AG04450 (cell line): ENCODE data around the gene SEZ6L2. TPM values are rescaled to one million over a fixed set of nuclear protein-coding genes. Genes with fewer than 3 reads are reported as not detected.

ENCODE experiments used
- CTCF ChIA-PET: fragments of 300-600, 350-600 bp; formaldehyde crosslinking; extraction: SDS; loops from one replicate; lab custom pipeline; 2022; ENCODE audit warnings: antibody characterized with exemption, inconsistent platforms; lab: Charles Lee
- POLR2A ChIA-PET: fragments of 350-600 bp; formaldehyde crosslinking; extraction: SDS; loops from one replicate; lab custom pipeline; 2021; ENCODE audit warnings: antibody characterized with exemption, inconsistent platforms; lab: Yijun Ruan, JAX
- DNase-seq: peaks from one replicate; pipeline ENCODE4 v3.0.0-alpha.2; 2011; ENCODE audit warnings: low read depth, low spot score
- H3K27ac ChIP-seq: one replicate; pipeline ENCODE4 v1.5.1; 2012; ENCODE audit warnings: low read depth, low read length, control low read depth
- H3K27me3 ChIP-seq: one replicate; pipeline ENCODE4 v1.6.0; 2012; ENCODE audit warnings: low read length; ENCODE audit not compliant: control insufficient read depth, insufficient read depth
- H3K4me3 ChIP-seq: 2 replicates; pipeline ENCODE4 v1.5.1; 2011; ENCODE audit warnings: mild to moderate bottlenecking, low read depth, low read length, control low read depth
- H3K9me3 ChIP-seq: 2 replicates; pipeline ENCODE4 v1.5.1; 2012; ENCODE audit warnings: low read length; ENCODE audit not compliant: control insufficient read depth, insufficient read depth
- CTCF ChIP-seq: IDR thresholded peaks from 2 replicates; pipeline ENCODE4 v1.5.1; 2011; ENCODE audit warnings: low read depth, low read length, control low read depth, inconsistent platforms
- polyA plus RNA-seq: library from polyadenylated mRNA; depleted of rRNA; stranded (reverse); fragments of >200 nt; gene quantifications from 2 replicates; pipeline ENCODE4 v1.2.3, GENCODE V29; 2011

SEZ6L2 gene
- polyA plus RNA-seq, 1 experiment, result 5.0 TPM

GRCh38 chr16:29862884-29863668 is 36.3 kb downstream of the SEZ6L2 start, which contains the start of gene CDIPT:
Gene CDIPT, minus strand, starts transcription at chr16:29863226. Its CDS starts 369 bp downstream, at chr16:29862857.
- ChIA-PET CTCF (interaction anchor here (0.5 to 1.6 kb wide), 3 partner anchors 12 to 132 kb away, joined by 3 read pairs; partner anchors contain the start of gene HIRIP3), POLR2A (interaction anchor here (1.1 to 1.2 kb wide), 2 partner anchors 37 to 110 kb away, joined by 3 to 5 read pairs; partner anchors contain the start of gene TAOK2)
- DNase-seq, result peak; percentile 93
- Histone ChIP-seq H3K27ac (peak within 1 kb of the TSS; percentile 92), H3K27me3 (no peaks in the 10 kb centered on the region), H3K4me3 (peak within 1 kb of the TSS; percentile 93), H3K9me3 (no peaks in the 10 kb centered on the region; the same call in 1 of the 2 replicates)
- peak; percentile 59 for TF ChIP-seq CTCF

- peak; percentile 21; the same call in 1 of the 2 replicates for TF ChIP-seq CTCF
- H3K27me3 ChIP-seq, result no peaks in the 10 kb centered on the region
- no peak for DNase-seq
- POLR2A ChIA-PET, result interaction anchor here (1.2 kb wide), 1 partner anchor 37 kb away, joined by 3 read pairs; no protein-coding TSS in a partner anchor
- H3K27ac ChIP-seq, result peak overlapping the region; percentile 21
- H3K9me3 ChIP-seq, result no peaks in the 10 kb centered on the region; the same call in 1 of the 2 replicates
- peak overlapping the region; percentile 93 for H3K4me3 ChIP-seq
- CTCF ChIA-PET, result interaction anchor here (0.9 kb wide), 1 partner anchor 14 kb away, joined by 7 read pairs; no protein-coding TSS in a partner anchor
Observed at GRCh38 chr16:29862383-29862883, 36.9 kb downstream of the SEZ6L2 start.

GRCh38 chr16:29860218-29860617 is 39.1 kb downstream of the SEZ6L2 start:
- Histone ChIP-seq H3K9me3 (no peaks in the 10 kb centered on the region; the same call in 1 of the 2 replicates), H3K27ac (no peak overlapping the region), H3K27me3 (no peaks in the 10 kb centered on the region), H3K4me3 (no peak overlapping the region)
- DNase-seq, result no peak
- ChIA-PET POLR2A (no interaction called here), CTCF (interaction anchor here (1.1 kb wide), 1 partner anchor 12 kb away, joined by 4 read pairs; no protein-coding TSS in a partner anchor)
- no peak for TF ChIP-seq CTCF

- ChIA-PET CTCF (interaction anchor here (1.0 to 3.3 kb wide), 2 partner anchors 10 to 19 kb away, joined by 3 to 30 read pairs; no protein-coding TSS in a partner anchor), POLR2A (no interaction called here)
- no peaks in the 10 kb centered on the region for H3K27me3 ChIP-seq
- DNase-seq, result no peak
- TF ChIP-seq CTCF, result no peak
- no peak overlapping the region for H3K4me3 ChIP-seq
- no peak overlapping the region for H3K27ac ChIP-seq
- no peaks in the 10 kb centered on the region; the same call in 1 of the 2 replicates for H3K9me3 ChIP-seq
Observed at GRCh38 chr16:29858974-29859373, 40.4 kb downstream of the SEZ6L2 start.
